MCF 10A (cell line): Measurements from ENCODE around the gene LARP1. TPM values are rescaled to one million over a fixed set of nuclear protein-coding genes. Genes with fewer than 3 reads are reported as not detected.

Experiments
- BruUV-seq: library from RNA; stranded (reverse); fragments of 400-500 nt; replicated peaks from 2 replicates; lab custom pipeline; 2021; lab: Mats Ljungman, UMichigan
- CTCF ChIA-PET: fragments of 300-600 bp; sonication (Branson Sonifier 250); formaldehyde crosslinking; extraction: SDS; loops from one replicate; lab custom pipeline; 2021; ENCODE audit warnings: antibody characterized with exemption, inconsistent platforms; lab: Yijun Ruan, JAX
- POLR2A ChIA-PET: fragments of 300-600, 350-650 bp; sonication (Branson Sonifier 250); formaldehyde crosslinking; extraction: SDS; loops from one replicate; lab custom pipeline; 2020; ENCODE audit warnings: antibody characterized with exemption, inconsistent platforms; lab: Yijun Ruan, JAX
- DNase-seq: peaks from one replicate; pipeline ENCODE4 v3.0.0-alpha.2; 2018; ENCODE audit not compliant: unreplicated experiment
- H3K27ac Mint-ChIP-seq: one replicate; pipeline ENCODE4 v1.8.0; 2022; ENCODE audit warnings: mild to moderate bottlenecking, low read depth, mixed read lengths; ENCODE audit not compliant: unreplicated experiment
- H3K27me3 Mint-ChIP-seq: one replicate; pipeline ENCODE4 v1.8.0; 2022; ENCODE audit warnings: mixed read lengths; ENCODE audit not compliant: insufficient read depth, unreplicated experiment
- H3K36me3 Mint-ChIP-seq: one replicate; pipeline ENCODE4 v1.8.0; 2022; ENCODE audit warnings: mild to moderate bottlenecking, moderate library complexity, mixed read lengths; ENCODE audit not compliant: insufficient read depth, unreplicated experiment
- H3K4me1 Mint-ChIP-seq: one replicate; pipeline ENCODE4 v1.8.0; 2022; ENCODE audit warnings: mixed read lengths; ENCODE audit not compliant: insufficient read depth, unreplicated experiment
- H3K4me3 Mint-ChIP-seq: one replicate; pipeline ENCODE4 v1.8.0; 2022; ENCODE audit warnings: mild to moderate bottlenecking, moderate library complexity, mixed read lengths; ENCODE audit not compliant: unreplicated experiment
- H3K9me3 Mint-ChIP-seq: one replicate; pipeline ENCODE4 v1.8.0; 2022; ENCODE audit warnings: mixed read lengths; ENCODE audit not compliant: unreplicated experiment
- CTCF ChIP-seq: fragments of 200-600 bp; IDR thresholded peaks from one replicate; pipeline ENCODE4 v1.8.0; 2022; ENCODE audit warnings: antibody characterized with exemption, mild to moderate bottlenecking; ENCODE audit not compliant: unreplicated experiment
- intact Hi-C: fragments of 100-400 bp; cut with micrococcal nuclease; formaldehyde crosslinking; loops from 2 replicates; pipeline ENCODE4 v1.14.1; 2022
- total RNA-seq: library from RNA; stranded (reverse); gene quantifications from 2 replicates; pipeline ENCODE4 v1.2.3, GENCODE V29; 2022

LARP1 gene
- total RNA-seq, 1 experiment from 2014 or later = 340 TPM

DNA sequence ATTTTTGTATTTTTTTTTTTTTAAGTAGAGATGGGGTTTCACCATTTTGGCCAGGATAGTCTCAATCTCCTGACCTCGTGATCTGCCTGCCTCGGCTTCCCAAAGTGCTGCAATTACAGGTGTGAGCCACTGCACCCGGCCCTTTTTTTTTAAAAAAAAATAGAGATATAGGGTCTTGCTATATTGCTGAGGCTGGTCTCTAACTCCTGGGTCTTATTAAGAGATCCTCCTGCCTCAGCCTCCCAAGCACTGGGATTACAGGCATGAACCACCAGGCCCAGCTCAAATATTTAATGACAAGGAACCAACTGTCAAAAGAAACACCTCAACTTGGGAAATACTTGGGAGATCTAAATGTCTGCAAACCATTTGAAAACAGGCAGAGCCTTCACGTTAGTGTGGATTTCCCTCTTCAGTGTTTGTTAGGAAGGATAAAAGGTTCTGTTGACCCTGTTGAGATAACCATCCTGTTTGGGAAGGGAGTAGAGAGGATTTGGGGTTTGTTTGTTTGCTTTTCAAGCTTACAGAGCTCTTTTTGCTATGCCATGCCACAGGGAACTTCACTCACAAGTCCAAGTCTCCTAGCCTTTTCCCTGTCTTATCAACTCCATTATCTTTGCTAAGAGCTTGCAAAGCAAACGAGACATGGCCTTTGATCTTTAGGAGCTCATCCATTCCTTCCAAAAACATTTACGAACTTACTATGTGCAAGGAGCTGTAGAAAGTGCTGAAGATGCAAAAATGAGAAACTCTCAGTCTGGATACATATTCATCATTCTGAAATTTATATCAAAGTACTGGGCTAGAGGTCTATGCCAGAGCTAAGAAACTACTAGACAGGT lies 87.7 kb downstream of the LARP1 start:
- Mint-ChIP-seq H3K27ac (no peak overlapping the region), H3K27me3 (no peaks in the 10 kb centered on the region), H3K9me3 (no peaks in the 10 kb centered on the region), H3K4me3 (no peak overlapping the region), H3K36me3 (peaks cover 20% of the 10 kb centered on the region), H3K4me1 (peaks cover 5% of the 10 kb centered on the region)
- no peak for DNase-seq
- intact Hi-C loops = no loop called here
- CTCF ChIA-PET = interaction anchor here (0.7 to 1.2 kb wide), 6 partner anchors 9 to 1583 kb away, joined by 3 to 6 read pairs (median 4); no protein-coding TSS in a partner anchor
- no TSS peak for BruUV-seq
- POLR2A ChIA-PET = interaction anchor here (0.6 to 2.8 kb wide), 5 partner anchors 9 to 31 kb away, joined by 3 to 18 read pairs (median 6); partner anchors contain the start of gene CNOT8
- no peak for TF ChIP-seq CTCF

DNA sequence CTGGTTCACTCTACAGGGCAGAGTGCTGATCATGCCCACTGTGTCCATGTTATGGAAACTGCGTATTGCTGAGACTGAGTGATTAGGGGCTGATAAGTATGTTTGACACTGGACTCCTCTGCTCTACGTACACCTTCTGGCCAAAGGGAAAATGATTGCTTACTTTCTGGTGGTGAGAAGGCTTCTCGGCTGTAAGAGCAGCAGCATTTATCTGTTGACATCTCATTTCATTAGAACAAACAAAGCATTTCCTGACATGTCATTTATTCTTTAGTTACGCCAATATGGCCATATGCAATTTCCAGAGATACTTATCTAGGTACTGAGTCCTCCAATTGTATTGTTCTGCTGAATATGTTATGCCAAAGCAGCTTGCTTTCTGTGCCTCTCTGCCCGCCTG lies 89.6 kb downstream of the LARP1 start:
- TF ChIP-seq CTCF = no peak
- ChIA-PET CTCF (interaction anchor here (0.6 to 1.4 kb wide), 3 partner anchors 9 to 1679 kb away, joined by 4 read pairs; no protein-coding TSS in a partner anchor), POLR2A (interaction anchor here (0.6 to 2.8 kb wide), 5 partner anchors 9 to 665 kb away, joined by 3 to 18 read pairs (median 5); partner anchors contain the start of gene CNOT8)
- DNase-seq = no peak
- Mint-ChIP-seq H3K9me3 (no peaks in the 10 kb centered on the region), H3K27ac (no peak overlapping the region), H3K4me1 (peaks cover 10% of the 10 kb centered on the region), H3K27me3 (no peaks in the 10 kb centered on the region), H3K36me3 (peaks cover 9% of the 10 kb centered on the region), H3K4me3 (no peak overlapping the region)
- intact Hi-C loops = no loop called here
- no TSS peak for BruUV-seq

GRCh38 chr5:154849264-154849785 lies 94.1 kb downstream of the LARP1 start:
- ChIA-PET POLR2A (interaction anchor here (0.6 to 5.0 kb wide), 10 partner anchors 8 to 811 kb away, joined by 3 to 37 read pairs (median 6); partner anchors contain the start of genes CNOT8, FAM114A2 and MFAP3), CTCF (interaction anchor here (0.6 to 1.4 kb wide), 9 partner anchors 9 to 1457 kb away, joined by 3 to 4 read pairs (median 3); no protein-coding TSS in a partner anchor)
- H3K4me1 Mint-ChIP-seq = peaks cover 13% of the 10 kb centered on the region
- peaks cover 6% of the 10 kb centered on the region for H3K36me3 Mint-ChIP-seq
- H3K27ac Mint-ChIP-seq = no peak overlapping the region
- DNase-seq = no peak
- BruUV-seq = no TSS peak
- no peaks in the 10 kb centered on the region for H3K27me3 Mint-ChIP-seq
- no peak for TF ChIP-seq CTCF
- intact Hi-C loops = no loop called here
- H3K9me3 Mint-ChIP-seq = no peaks in the 10 kb centered on the region
- peak overlapping the region; percentile 80 for H3K4me3 Mint-ChIP-seq

DNA sequence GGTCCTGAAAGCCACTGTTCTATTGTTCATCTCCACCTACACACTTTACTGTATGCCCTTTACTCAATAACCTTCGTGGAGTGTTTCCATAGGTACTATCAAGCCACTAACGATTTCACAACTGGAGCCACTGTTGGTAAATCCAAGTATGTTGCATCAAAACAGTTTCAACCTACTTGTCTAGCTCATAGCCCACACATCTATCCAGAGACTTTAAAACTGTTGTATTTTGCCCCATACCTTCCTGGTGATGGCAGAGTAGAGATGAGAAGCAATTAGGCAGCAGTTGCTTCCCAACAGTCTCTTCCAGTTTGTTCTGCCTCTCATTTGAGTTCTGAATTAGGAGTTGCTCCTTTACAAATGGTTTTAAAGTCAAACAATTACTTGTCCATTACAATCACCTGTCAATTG lies 94.6 kb downstream of the LARP1 start:
- DNase-seq = peak; percentile 77
- Mint-ChIP-seq H3K36me3 (peaks cover 6% of the 10 kb centered on the region), H3K4me1 (peaks cover 13% of the 10 kb centered on the region), H3K27ac (no peak overlapping the region), H3K27me3 (no peaks in the 10 kb centered on the region), H3K4me3 (peak overlapping the region; percentile 80), H3K9me3 (no peaks in the 10 kb centered on the region)
- no peak for TF ChIP-seq CTCF
- BruUV-seq = no TSS peak
- CTCF ChIA-PET = interaction anchor here (0.7 to 1.4 kb wide), 6 partner anchors 10 to 1457 kb away, joined by 3 to 4 read pairs (median 3); no protein-coding TSS in a partner anchor
- POLR2A ChIA-PET = interaction anchor here (0.6 to 5.0 kb wide), 9 partner anchors 9 to 811 kb away, joined by 3 to 37 read pairs (median 7); partner anchors contain the start of genes CNOT8, FAM114A2 and MFAP3
- intact Hi-C loops = no loop called here
